ENCODE results near the gene ANKZF1.

Gene ANKZF1

DNA sequence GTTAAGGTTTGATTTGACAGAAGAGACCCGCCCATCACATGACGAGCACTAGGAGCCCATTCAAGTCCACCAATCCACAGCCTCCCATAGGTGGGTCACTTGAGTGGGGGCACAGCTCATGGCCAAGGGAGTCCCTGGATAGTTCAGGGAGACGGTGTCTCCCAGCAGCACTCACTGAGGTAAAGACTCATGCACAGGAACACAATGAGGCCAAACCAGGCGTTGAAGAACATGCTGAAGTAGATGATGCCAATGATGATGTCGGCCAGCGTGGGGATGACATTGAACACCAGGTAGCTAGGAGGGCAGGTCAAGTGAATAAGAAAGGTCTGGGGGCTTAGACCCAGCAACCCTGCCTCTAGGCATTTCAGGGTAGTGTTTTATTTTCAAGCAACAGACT is 14.8 kb upstream of the ANKZF1 start:
- Histone ChIP-seq H3K27ac (no peak overlapping the region), H3K9me3 (ENCODE audit: severe bottlenecking) (no peaks in the 10 kb centered on the region), H3K4me3 (ENCODE audit: low read depth, low read length) (no peak overlapping the region), H3K36me3 (peaks cover 75% of the 10 kb centered on the region), H3K27me3 (ENCODE audit: insufficient read depth, low read depth, severe bottlenecking) (no peaks in the 10 kb centered on the region)
- TF ChIP-seq, protein P1, sequence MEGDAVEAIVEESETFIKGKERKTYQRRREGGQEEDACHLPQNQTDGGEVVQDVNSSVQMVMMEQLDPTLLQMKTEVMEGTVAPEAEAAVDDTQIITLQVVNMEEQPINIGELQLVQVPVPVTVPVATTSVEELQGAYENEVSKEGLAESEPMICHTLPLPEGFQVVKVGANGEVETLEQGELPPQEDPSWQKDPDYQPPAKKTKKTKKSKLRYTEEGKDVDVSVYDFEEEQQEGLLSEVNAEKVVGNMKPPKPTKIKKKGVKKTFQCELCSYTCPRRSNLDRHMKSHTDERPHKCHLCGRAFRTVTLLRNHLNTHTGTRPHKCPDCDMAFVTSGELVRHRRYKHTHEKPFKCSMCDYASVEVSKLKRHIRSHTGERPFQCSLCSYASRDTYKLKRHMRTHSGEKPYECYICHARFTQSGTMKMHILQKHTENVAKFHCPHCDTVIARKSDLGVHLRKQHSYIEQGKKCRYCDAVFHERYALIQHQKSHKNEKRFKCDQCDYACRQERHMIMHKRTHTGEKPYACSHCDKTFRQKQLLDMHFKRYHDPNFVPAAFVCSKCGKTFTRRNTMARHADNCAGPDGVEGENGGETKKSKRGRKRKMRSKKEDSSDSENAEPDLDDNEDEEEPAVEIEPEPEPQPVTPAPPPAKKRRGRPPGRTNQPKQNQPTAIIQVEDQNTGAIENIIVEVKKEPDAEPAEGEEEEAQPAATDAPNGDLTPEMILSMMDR (IDR thresholded peaks at IDR 0.05; ENCODE audit: low read depth, low read length): no peak
- no peak for DNase-seq

DNA sequence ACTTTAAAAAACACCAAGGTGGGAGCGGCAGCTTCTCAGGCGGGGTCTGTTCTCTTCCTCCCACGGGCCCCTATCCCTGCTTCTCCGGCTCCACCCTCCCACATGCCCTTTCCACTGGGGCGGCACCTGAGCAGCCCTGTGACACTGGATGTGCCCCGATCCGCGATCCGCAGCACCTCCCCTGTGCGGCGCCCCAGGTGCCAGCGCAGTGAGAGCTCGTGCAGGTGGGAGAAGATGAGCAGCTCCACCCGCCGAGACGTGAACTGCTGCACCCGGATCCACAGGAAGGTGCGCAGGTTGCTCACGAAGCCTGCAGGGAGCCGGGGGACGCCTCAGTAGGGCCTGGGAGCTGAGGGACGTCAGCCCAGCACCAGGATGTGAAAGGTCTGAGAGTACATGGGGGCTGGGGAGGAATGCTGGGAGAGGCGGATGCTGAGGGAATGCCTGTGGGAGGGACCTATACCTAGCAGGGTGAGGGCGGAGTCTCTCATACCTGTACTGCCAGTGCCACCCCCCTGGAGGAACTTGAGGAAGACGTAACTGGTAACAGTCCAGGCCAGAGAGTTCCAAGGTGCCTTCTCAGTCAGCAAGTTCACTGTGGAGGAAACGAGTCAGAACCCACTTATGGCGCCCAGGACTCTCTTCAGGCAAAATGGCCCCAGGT is 13.6 kb upstream of the ANKZF1 start:
- TF ChIP-seq, protein P1 (IDR thresholded peaks at IDR 0.05; ENCODE audit: low read depth, low read length): no peak
- Histone ChIP-seq H3K9me3 (ENCODE audit: severe bottlenecking) (no peaks in the 10 kb centered on the region), H3K27ac (no peak overlapping the region; the same call in 1 of the 2 replicates), H3K36me3 (peaks cover 74% of the 10 kb centered on the region), H3K27me3 (ENCODE audit: insufficient read depth, low read depth, severe bottlenecking) (no peaks in the 10 kb centered on the region), H3K4me3 (ENCODE audit: low read depth, low read length) (no peak overlapping the region)
- DNase-seq: no peak

DNA sequence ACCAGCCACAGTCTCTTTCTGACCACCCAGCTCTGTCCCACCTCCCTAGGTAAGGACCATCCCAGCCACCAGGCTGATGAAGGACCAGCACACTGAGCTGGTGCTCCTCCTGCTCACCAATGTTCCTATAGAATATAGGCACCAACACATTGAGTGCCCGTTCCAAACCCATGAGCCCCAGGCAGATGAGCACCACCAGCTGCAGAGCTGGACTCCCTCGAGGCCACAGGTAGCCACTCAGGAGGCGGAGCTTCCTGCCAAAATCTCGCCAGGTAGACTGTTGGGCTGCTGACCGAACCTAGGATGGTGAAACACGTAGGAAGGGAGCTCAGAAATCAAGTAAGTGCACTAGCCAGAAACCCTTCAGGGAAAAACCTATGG is 13.1 kb upstream of the ANKZF1 start:
- Histone ChIP-seq H3K36me3 (peaks cover 76% of the 10 kb centered on the region), H3K9me3 (ENCODE audit: severe bottlenecking) (no peaks in the 10 kb centered on the region), H3K27me3 (ENCODE audit: insufficient read depth, low read depth, severe bottlenecking) (no peaks in the 10 kb centered on the region), H3K27ac (no peak overlapping the region; the same call in 1 of the 2 replicates), H3K4me3 (ENCODE audit: low read depth, low read length) (no peak overlapping the region)
- DNase-seq: no peak
- TF ChIP-seq, protein P1 (IDR thresholded peaks at IDR 0.05; ENCODE audit: low read depth, low read length): no peak

DNA sequence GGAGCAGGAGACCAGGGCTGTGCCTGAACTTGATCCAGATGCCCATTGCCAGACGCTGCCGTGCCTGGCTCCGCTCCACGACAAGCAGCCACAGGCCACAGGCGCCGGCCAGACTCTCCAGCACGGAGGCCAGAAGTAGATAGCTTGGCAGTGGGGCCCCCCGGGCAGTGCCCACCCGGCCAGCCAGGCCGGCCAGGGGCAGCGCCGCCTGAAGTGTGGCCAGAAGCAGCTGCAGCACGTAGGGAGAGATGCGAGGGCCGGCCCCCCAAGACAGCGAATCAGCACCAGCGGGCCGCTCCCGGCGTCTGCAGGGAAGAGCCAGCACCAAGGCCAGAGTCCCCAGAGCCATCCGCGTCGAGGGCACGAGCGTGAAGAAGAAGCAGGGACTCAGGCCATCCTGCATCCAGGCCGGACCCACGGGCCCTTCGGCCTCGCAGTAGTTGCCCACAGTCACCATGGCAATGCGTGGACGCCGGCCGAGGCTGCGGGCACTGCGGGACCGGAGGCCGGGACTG is 11.3 kb upstream of the ANKZF1 start:
- Histone ChIP-seq H3K9me3 (ENCODE audit: severe bottlenecking) (no peaks in the 10 kb centered on the region), H3K27me3 (ENCODE audit: insufficient read depth, low read depth, severe bottlenecking) (no peaks in the 10 kb centered on the region), H3K4me3 (ENCODE audit: low read depth, low read length) (peak overlapping the region; percentile 64), H3K36me3 (peaks cover 76% of the 10 kb centered on the region), H3K27ac (peak overlapping the region; percentile 91)
- TF ChIP-seq, protein P1 (IDR thresholded peaks at IDR 0.05; ENCODE audit: low read depth, low read length): no peak
- peak; percentile 55 for DNase-seq

DNA sequence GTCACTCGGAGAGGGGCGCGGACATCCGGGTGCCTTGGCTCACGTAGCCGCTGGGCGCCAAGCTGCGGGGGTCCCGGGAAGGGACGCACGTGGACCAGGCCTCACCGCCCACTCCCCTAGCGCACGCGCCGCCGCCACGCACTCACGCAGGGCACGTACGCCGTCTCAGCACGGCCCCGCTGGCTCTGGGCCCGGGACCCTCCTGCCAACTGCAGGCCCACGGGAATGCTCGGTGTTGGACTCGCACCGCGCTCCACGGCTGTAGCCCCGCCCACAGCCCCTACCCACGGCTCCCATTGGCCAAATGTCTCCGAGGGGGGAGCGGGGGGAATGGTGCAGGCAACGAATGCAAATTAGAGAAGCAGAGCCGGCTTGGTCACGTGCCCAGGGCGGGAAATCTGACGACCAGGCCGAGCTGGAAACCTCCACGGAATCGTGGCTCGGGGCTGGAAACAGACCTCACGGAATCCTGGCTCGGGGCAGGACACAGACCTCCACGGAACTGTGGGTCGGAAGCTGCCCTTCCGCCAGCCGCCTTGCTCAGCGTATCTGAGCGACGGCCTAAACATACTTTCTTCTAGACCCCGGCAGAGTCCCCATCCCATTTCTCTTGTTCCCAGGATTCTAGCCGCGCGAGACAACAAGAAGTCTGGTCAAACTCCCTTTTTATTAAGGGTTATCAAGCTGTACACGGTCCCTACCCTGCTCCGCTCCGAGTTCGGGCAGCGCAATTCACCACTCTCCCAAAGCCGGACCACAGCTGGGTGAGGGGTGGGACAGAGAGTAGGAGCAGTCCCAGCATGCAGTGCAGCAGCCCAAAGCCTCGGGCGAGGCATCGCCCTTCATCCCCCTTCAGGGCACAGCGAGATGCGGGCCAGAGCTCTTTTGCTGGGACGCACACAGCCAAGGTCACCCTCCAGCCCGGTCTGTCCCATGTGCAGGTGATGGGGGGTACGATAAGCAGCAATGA is 10.6 kb upstream of the ANKZF1 start, which contains the start of gene ABCB6:
ABCB6 (minus strand) TSS at position 227 of the 970 bp plus-strand sequence. CDS start 285 bp downstream, outside the sequence.
- peak within 1 kb of the TSS; percentile 64 for H3K4me3 ChIP-seq (ENCODE audit: low read depth, low read length)

More for the DNA sequence above, 10.6 kb upstream of the ANKZF1 start, which contains the start of gene ABCB6:
- Histone ChIP-seq H3K9me3 (ENCODE audit: severe bottlenecking) (no peaks in the 10 kb centered on the region), H3K27ac (peak within 1 kb of the TSS; percentile 91), H3K36me3 (peaks cover 76% of the 10 kb centered on the region), H3K27me3 (ENCODE audit: insufficient read depth, low read depth, severe bottlenecking) (no peaks in the 10 kb centered on the region)
- TF ChIP-seq, protein P1 (IDR thresholded peaks at IDR 0.05; ENCODE audit: low read depth, low read length): no peak
- DNase-seq: peak; percentile 98
